GM18505 (cell line): Measurements from ENCODE around the gene PLXNC1.

Source experiments
- ATAC-seq: cut with Tn5 transposase; IDR thresholded peaks from one replicate; pipeline ENCODE4 v1.9.1; 2021; ENCODE audit not compliant: unreplicated experiment
- POLR2A ChIP-seq: IDR thresholded peaks from 4 replicates; pipeline ENCODE4 v1.6.1; 2011; ENCODE audit warnings: borderline replicate concordance; ENCODE audit not compliant: insufficient read depth, insufficient read length; ENCODE audit errors: extremely low read depth

The PLXNC1 gene

DNA sequence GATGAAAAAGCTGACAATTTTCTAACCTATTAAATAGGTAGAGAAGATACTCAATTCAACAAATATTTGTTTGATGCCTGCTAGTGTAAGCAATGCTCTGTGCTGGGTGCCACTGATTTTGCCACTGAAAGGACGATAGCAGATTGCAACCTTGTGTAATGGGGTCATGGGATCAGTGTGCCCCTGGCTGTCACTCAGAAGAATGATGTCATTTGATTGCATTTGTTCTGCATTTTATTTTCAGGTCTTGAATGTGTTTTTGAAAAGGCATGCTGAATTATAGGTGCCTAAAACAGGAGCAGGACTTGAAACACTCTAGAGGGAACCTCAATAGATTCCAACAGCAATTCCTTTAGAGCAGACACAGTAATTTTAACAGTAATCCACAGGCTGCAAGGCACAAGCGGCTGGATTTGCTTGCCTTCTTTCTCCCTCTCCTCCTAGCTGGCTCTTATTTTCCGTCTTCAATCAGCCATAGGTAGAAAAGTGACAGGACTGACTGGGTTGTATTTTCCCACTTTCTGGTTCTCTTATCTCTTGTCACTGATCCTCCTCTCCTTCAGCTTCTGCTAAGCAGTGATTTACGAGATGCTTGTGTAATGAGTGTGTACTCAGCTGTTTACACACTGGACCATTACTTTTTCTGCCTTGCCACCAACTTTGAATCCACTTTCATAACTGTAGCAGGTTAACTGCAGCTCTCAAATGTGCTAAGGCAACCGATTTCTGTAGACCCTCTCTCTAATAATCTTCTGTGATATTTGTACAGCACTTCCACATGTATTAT is 4.1 kb downstream of the PLXNC1 start:
- no peak for TF ChIP-seq POLR2A
- ATAC-seq: no peak

DNA sequence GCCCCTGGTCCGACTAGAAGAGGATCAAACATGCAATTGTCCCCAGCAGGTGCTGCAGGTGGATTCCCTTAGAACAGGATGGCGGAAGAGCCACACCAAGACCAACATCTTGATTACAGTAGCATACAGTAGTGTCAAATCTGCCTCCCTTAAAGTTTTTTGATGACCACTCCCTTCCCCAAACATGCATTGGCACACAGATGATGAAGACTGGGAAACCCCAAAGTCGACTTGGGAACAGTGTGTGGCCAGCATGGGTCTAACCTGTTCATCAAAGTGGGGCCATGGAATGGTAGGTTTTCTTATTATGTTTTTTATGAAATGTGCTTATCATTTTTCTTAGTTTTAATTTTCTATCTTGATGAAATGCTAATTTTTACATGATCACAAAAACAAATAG is 8.8 kb downstream of the PLXNC1 start:
- TF ChIP-seq POLR2A: no peak
- ATAC-seq: no peak

- ATAC-seq: peak; percentile 81
- TF ChIP-seq POLR2A: no peak
Observed at GRCh38 chr12:94157981-94158411, 9.6 kb downstream of the PLXNC1 start.

GRCh38 chr12:94158666-94159065 is 10.3 kb downstream of the PLXNC1 start:
- no peak for TF ChIP-seq POLR2A
- no peak for ATAC-seq

GRCh38 chr12:94162108-94162507 is 13.7 kb downstream of the PLXNC1 start:
- ATAC-seq: no peak
- TF ChIP-seq POLR2A: no peak

DNA sequence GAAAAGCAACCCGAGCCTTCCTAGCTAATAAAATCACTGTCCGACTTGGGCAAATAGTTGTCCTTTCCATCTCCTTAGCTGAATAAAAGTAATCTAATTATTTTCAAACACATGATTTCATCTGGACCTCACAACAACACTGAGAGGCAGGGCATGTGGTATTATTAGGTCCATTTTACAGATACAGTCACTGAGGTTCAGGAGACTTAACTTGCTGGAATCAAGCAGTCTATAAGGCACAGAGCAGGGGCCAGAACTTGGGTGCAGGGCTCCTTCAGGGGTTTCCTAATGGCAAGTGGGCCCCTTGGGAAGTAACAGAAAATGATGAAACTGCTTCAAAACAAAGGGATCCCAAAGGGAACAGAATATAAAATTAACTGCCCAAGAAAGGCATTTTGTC is 15.5 kb downstream of the PLXNC1 start:
- no peak for ATAC-seq
- no peak for TF ChIP-seq POLR2A

- no peak for TF ChIP-seq POLR2A
- no peak for ATAC-seq
Observed at GRCh38 chr12:94165138-94165537, 16.8 kb downstream of the PLXNC1 start.

DNA sequence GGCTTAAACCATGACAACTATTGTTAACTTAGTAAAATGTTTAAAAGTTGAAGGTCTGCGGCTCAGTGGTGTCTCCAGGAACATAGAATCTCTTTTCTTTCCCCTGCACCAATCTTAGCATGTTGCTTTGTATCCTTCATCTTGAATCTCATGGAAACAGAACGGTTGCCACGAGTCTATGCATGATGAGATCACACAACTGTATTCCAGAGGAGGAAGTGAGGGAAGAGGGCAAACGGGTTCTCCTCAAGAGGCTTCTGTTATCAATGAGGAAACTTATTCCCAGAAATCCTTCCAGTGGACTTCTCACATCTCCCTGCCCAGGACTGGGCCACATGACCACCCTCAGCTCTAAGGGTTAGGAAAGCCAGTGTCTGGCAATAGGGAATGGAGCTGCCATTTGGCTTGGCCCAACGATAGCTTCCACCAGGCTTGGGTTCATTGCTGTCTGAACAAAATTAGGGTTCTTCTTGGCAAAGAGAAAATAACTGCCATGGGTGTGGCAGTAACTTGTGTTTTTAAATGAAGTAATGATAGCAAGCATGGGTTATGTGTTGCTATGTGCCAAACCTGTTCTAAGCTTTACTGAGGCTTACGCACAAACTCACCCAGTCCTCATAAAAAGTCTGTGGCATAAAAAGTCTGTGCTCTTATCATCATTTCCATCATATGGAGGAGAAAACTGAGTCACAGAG is 17.4 kb downstream of the PLXNC1 start:
- TF ChIP-seq POLR2A: no peak
- no peak for ATAC-seq

DNA sequence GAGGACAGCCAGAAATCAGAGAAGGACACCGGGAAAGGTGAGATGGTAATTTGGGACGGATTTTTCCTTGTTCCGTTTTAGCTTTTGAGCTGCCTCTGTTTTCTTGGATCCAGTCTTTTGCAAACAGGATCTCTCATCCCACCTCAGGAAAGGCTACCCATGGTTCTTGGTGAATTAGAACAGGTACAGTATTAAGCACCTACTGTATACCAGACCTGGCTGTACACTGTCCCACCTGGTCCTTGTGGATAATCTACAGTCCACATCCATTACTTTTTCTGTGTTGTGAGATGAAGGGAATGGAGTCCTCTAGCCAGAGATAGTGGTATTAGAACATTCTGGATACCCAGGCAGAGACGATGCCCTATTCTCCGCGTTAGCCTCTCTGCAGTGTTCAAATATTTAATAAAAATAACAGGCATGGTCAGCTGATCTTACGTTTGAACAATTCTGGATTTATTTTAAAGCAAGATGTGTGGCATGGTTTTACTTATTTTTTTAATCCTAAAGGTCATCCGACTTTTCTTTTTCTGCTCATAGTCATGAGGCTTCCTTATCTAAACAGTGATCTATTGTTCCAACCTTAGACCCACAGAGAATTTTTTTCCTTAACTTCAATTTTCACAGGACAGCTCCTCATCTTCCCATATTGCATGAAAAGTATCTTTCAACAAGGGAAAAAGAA is 18.8 kb downstream of the PLXNC1 start:
- no peak for ATAC-seq
- no peak for TF ChIP-seq POLR2A

GRCh38 chr12:94167756-94168416 is 19.5 kb downstream of the PLXNC1 start:
- TF ChIP-seq POLR2A: no peak
- no peak for ATAC-seq

- ATAC-seq: no peak
- no peak for TF ChIP-seq POLR2A
Observed at GRCh38 chr12:94169495-94169894, 21.1 kb downstream of the PLXNC1 start.

DNA sequence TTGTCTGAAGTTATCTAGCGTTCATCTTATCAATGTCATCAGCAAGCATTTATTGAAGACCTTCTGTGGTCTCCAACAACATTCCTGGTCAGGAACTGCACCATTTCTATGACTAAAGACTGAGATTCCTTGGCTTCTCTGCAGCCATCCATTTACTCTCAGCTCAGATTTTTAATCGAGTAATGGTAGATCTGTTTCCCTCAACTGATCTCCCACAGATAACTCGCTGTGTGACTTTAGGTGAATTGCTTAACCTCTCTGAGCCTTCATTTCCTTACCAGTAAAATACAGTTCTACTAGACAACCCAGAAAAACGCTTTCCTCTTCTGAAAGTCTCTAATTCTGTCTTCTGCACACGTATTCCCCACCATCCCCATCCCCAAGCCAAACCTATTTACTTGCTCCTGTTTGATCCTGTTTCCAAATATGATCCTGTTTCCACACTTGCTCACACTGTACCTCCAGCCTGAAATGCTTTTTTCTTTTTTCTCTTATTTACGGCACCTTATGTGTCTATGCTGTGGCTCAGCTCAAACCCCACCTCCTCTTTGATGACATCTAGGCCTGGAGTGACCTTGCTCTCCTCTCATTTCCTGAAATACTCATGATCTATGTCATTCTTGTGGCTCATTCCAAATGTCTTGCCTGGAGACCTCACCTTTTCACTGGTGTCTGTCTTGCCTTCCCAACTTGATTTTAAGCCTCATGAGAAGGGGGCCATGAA is 21.8 kb downstream of the PLXNC1 start:
- ATAC-seq: no peak
- no peak for TF ChIP-seq POLR2A

- no peak for ATAC-seq
- TF ChIP-seq POLR2A: no peak
Observed at GRCh38 chr12:94170690-94171594, 22.6 kb downstream of the PLXNC1 start.

DNA sequence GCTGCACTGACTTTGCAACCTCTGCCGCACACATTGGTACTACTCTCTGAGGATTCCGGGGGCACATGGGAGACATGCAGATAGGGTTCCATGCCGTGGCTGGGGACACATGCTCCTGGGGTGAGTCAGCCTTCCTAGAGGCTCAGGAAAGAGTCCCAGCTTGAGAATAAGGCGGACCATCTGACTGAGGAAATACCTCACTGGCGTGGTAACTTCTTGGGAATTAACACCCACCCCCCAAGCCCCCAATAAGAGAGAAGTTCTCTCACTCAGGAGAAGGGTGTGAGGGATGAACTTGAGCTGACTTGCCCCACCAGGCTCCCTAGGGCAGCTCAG is 23.2 kb downstream of the PLXNC1 start:
- no peak for TF ChIP-seq POLR2A

More for the DNA sequence above, 23.2 kb downstream of the PLXNC1 start:
- ATAC-seq: no peak
